GM21529 (cell line): Measurements from ENCODE around the gene IL21R.
"Not testable (repeated sequence)": the region's sequence is repeated elsewhere in the genome, so short reads cannot be mapped to it uniquely, and the experiment has no call there.

Source experiments
- ATAC-seq: cut with Tn5 transposase; IDR thresholded peaks from one replicate; pipeline ENCODE4 v1.9.1; 2021; ENCODE audit not compliant: unreplicated experiment

IL21R gene

DNA sequence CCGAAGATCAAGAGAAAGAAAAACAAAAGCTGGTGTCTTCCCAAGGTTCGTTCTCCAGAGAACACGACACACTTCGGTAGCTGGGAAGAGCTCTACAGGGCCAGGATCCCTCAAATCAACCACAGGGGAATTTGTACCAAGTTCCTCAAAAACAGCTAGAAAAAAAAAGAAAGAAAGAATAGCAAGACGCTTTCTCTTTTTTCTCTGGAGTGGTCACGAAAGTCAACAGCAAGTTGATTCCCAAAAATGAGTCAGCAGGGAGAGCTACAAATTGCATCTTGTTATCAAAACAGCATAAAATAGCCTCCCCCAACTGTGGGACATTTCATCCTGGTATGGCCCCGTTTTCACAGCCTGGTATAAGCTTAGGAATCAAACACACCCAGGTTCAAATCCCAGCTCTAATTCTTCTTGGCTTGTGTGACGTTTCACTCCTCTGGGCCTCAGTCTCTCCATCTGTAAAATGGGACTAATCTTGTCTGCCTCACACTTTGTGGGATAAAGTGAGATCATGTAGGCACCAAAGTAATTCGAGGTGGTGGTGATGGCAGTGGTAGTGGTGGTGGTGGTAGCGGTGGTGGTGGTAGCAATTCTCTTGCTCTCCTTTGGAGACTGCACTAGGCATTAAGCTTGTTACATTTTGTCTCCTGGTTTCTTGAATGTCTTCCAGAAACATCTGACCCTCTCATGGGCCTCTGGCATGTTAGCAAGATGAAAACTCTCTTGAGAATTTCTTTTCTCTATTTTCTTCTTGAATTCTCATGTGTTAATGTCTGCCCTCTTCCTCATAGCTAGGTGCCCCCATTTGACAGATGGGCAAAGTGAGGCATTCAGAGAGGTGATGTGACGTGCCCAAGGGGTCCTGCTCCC lies 988 bp upstream of the IL21R start:
- no peak for ATAC-seq

- no peak for ATAC-seq
Observed at GRCh38 chr16:27402569-27402963, 592 bp downstream of the IL21R start.

DNA sequence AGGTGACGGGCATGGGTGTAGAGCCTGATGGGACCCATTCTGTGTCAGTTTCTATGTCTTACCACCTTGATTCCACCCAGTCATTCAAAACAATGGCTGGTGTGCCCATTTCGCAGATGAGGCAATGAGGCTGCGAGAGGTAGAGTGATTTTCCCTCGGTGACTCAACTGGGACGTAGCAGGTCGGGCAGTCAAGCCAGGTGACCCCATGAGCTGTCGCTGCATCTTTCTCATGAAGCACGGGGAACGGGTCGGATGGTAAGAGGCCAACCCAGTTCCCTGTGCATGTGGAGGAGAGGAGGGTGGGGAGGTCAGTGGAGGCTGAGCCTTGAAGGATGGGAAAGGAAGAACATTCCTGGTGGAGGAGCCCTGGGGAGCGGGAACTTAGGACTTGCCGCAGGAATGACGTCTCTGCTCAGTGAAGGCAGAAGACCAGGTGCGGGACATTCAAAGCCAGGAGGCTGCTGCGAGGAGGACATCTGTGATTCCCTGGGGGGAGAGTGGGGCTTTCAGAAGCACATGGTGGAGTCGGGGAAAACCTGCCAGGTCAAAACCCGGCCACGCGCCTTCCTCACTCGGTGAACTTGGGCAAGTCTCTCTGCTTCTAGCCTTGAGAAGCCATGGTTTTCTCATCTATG lies 1.1 kb downstream of the IL21R start:
- ATAC-seq, result no peak

GRCh38 chr16:27403601-27403992 lies 1.6 kb downstream of the IL21R start:
- no peak for ATAC-seq

- ATAC-seq, result no peak
Observed at GRCh38 chr16:27404163-27404823, 2.3 kb downstream of the IL21R start.

- ATAC-seq, result no peak
Observed at GRCh38 chr16:27405546-27406451, 3.8 kb downstream of the IL21R start.

DNA sequence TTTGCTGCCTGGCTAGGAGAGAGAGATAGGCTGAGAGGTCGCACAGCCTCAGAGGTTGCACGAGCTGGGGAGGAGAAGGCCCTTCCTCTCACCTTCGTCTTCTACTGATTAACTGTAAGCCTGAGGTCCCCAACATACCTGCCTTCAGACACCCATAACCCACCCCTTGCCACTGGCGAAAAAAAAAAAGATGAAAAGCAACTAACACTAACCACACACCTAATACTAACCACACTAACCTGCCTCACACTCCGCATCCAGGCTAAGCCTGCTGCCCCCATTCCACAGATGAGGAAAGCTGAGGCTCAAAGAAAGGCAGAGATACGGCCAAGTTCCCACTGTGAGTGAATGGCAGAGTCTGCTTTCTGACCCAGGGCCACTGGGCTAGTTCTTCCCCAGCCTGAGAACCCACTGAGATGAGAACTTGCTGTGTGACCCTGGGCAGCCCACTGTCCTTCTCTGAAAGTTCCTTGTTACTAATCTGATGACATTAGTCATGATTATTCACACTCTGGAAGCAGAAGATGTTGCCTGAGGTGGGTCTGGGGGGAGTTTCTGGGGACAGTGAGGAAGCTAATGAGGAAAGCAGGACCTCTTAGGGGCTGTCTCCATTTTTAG lies 4.6 kb downstream of the IL21R start:
- no peak for ATAC-seq

- no peak for ATAC-seq
Observed at GRCh38 chr16:27407133-27407532, 5.2 kb downstream of the IL21R start.

GRCh38 chr16:27408012-27408601 lies 6.1 kb downstream of the IL21R start:
- ATAC-seq, result peak; percentile 44

GRCh38 chr16:27408602-27409031 lies 6.6 kb downstream of the IL21R start:
- no peak for ATAC-seq

DNA sequence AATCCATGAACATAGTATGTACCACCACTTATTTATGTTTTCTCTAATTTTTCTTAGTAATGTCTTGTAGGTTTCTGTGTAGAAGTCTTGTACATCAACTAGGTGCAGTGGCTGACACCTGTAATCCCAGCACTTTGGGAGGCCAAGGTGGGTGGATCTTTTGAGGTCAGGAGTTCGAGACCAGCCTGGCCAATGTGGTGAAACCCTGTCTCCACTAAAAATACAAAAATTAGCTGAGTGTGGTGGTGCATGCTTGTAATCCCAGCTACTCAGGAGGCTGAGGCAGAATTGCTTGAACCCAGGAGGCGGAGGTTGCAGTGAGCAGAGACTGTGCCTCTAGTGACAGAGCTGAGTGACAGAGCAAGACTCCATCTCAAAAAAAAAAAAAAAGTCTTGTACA lies 8.0 kb downstream of the IL21R start:
- not testable (repeated sequence) for ATAC-seq

GRCh38 chr16:27410761-27411160 lies 8.8 kb downstream of the IL21R start:
- no peak for ATAC-seq

DNA sequence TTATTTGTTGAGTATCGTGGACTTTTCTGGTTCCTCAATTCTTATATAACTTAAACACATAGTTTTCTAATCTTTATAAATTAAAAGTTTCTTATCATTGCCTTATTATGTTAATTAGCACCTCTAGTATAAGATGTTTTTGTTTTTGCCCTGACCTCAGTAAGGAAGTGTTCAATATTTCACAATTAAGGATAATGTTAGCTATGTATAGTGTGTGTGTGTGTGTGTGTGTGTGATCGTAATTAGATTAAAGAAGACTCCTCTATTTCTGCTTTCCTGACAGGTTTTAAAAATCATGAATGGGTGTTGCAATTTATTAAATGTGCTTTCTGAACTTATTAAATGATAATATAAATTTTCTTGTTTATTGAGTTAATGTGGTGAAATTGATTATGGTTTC lies 12.0 kb downstream of the IL21R start:
- no peak for ATAC-seq

DNA sequence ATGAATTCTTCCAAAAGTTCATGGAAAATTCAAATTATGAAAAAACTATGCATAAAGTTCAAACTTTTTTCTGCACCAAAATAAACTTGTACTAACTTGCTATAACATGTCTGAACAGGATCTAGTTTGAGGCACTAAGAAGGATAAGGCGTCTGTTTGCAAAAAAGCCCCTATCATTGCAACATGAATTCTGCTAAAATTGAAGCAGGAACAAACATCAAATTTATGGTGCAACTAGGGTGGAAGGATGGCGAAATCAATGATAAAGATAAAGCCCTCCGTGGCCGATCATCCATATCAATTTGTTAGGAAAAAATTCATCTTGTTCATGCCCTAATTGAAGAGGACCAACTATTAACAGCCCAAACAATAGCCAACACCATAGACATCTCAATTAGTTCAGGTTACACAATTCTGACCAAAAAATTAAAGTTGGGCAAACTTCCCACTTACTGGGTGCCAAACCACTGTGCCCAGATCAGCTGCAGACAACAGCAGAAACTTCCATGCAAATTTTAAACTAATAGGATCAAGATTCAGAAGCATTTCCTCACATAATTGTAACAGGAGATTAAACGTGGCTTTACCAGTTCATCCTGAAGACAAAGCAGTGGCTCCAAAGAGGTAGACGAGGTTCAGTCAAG lies 12.9 kb downstream of the IL21R start:
- ATAC-seq, result no peak

GRCh38 chr16:27417047-27417671 lies 15.2 kb downstream of the IL21R start:
- no peak for ATAC-seq

- ATAC-seq, result no peak
Observed at GRCh38 chr16:27421961-27422740, 20.2 kb downstream of the IL21R start.

DNA sequence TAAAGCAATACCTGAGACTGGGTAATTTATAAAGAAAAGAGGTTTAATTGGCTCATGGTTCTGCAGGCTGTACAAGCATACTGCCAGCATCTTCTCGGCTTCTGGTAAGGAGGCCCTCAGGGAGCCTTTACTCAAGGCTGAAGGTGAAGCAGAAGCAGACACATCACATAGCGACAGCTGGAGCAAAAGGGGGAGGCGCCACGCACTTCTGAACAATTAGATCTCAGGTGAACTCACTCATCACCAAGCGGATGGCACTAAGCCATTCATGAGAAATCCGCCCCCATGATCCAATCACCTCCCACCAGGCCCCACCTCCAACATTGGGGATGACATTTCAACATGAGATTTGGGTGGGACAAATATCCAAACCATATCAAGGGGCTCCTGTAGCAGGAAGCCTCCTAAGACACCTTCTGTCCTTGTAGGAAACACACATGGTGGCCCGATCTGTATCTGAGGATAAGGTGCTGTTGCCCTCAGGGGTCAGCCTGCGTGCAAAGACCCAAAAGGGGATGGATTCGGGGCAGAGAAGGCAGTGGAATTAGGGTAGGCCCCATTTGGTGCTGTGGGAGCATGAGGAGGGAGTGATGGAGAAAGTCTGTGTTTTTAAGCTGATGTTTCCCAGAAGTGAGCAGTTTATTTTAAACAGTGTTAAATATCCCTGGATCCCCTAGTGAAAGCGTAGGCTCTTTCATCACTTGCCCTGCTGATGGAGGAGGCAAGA lies 23.0 kb downstream of the IL21R start:
- no peak for ATAC-seq

GRCh38 chr16:27425961-27426360 lies 24.0 kb downstream of the IL21R start:
- no peak for ATAC-seq
